GM12892 (cell line): ENCODE results near the gene BLVRB.

Experiments used
- POLR2A ChIP-seq: IDR thresholded peaks from 2 replicates; pipeline ENCODE4 v1.6.1; 2011; ENCODE audit warnings: low read depth, low read length, control low read depth
- POLR2AphosphoS5 ChIP-seq: IDR thresholded peaks from 2 replicates; pipeline ENCODE4 v1.6.1; 2011; ENCODE audit warnings: low read depth, low read length, control low read depth

DNA sequence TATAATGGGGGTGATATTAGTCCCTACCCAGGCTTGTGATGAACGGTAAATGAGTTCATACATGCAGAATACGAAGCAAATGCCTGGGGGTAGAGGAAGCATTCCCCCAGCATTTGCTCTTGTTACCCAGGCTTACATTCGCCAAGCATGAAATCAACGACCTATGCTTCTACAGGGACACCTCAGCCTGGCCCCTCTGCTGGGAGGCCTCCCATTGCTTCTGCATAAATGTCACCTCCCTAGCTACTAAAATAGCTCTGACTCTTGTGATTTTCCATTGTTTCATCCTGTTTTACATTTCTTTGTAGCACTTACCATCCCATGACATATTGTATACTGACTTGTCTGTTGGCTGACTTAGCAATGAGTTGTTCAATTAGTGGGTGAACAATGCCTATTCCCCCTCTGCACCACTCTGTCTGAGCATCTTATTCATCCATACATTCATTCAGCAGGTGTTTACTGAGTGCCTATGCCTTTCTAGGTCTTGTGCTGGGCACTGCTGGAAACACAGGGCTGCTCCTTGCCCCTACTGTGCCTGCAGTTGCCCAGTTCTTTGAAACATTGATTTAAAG is 48.3 kb upstream of the BLVRB start:
- no peak for TF ChIP-seq POLR2AphosphoS5
- TF ChIP-seq POLR2A: no peak
